ENCODE results near the gene TACC2. TPM values are rescaled to one million over a fixed set of nuclear protein-coding genes. Genes with fewer than 3 reads are reported as not detected.

TACC2 gene
- total RNA-seq, 2 experiments from 2014 or later: not detected

GRCh38 chr10:122128357-122128756 is 139.4 kb downstream of the TACC2 start:
- intact Hi-C loops (cut with micrococcal nuclease): no loop called here
- CTCF ChIA-PET: interaction anchor here (0.7 kb wide), 1 partner anchor 140 kb away, joined by 3 read pairs; no protein-coding TSS in a partner anchor
- Mint-ChIP-seq H3K36me3 (ENCODE audit: low read depth) (no peaks in the 10 kb centered on the region), H3K4me1 (ENCODE audit: low read depth) (no peaks in the 10 kb centered on the region), H3K27ac (no peak overlapping the region), H3K4me3 (no peak overlapping the region), H3K9me3 (no peaks in the 10 kb centered on the region), H3K27me3 (ENCODE audit: low read depth) (peaks cover 14% of the 10 kb centered on the region)
- DNase-seq: no peak

GRCh38 chr10:122130474-122131110 is 141.6 kb downstream of the TACC2 start:
- Mint-ChIP-seq H3K9me3 (no peaks in the 10 kb centered on the region), H3K27ac (no peak overlapping the region), H3K4me1 (ENCODE audit: low read depth) (no peaks in the 10 kb centered on the region), H3K36me3 (ENCODE audit: low read depth) (no peaks in the 10 kb centered on the region), H3K4me3 (no peak overlapping the region), H3K27me3 (ENCODE audit: low read depth) (peaks cover 17% of the 10 kb centered on the region)
- CTCF ChIA-PET: no interaction called here
- intact Hi-C loops (cut with micrococcal nuclease): no loop called here
- DNase-seq: no peak

- CTCF ChIA-PET: no interaction called here
Measured at GRCh38 chr10:122132331-122132755, 143.4 kb downstream of the TACC2 start.

GRCh38 chr10:122132882-122133565 is 144.1 kb downstream of the TACC2 start:
- no peak for DNase-seq
- Mint-ChIP-seq H3K36me3 (ENCODE audit: low read depth) (no peaks in the 10 kb centered on the region), H3K9me3 (no peaks in the 10 kb centered on the region), H3K4me3 (no peak overlapping the region), H3K27me3 (ENCODE audit: low read depth) (peaks cover 14% of the 10 kb centered on the region), H3K27ac (no peak overlapping the region), H3K4me1 (ENCODE audit: low read depth) (no peaks in the 10 kb centered on the region)
- intact Hi-C loops (cut with micrococcal nuclease): no loop called here
- CTCF ChIA-PET: no interaction called here

More at GRCh38 chr10:122132331-122132755, 143.4 kb downstream of the TACC2 start:
- Mint-ChIP-seq H3K27me3 (ENCODE audit: low read depth) (peaks cover 17% of the 10 kb centered on the region), H3K4me1 (ENCODE audit: low read depth) (no peaks in the 10 kb centered on the region), H3K4me3 (no peak overlapping the region), H3K36me3 (ENCODE audit: low read depth) (no peaks in the 10 kb centered on the region), H3K9me3 (no peaks in the 10 kb centered on the region), H3K27ac (no peak overlapping the region)
- intact Hi-C loops (cut with micrococcal nuclease): no loop called here
- DNase-seq: no peak

- Mint-ChIP-seq H3K36me3 (ENCODE audit: low read depth) (no peaks in the 10 kb centered on the region), H3K27ac (no peak overlapping the region), H3K27me3 (ENCODE audit: low read depth) (peaks cover 8% of the 10 kb centered on the region), H3K4me1 (ENCODE audit: low read depth) (no peaks in the 10 kb centered on the region), H3K9me3 (no peaks in the 10 kb centered on the region), H3K4me3 (no peak overlapping the region)
- intact Hi-C loops (cut with micrococcal nuclease): no loop called here
- CTCF ChIA-PET: interaction anchor here (0.6 kb wide), 1 partner anchor 300 kb away, joined by 6 read pairs; no protein-coding TSS in a partner anchor
- no peak for DNase-seq
Measured at GRCh38 chr10:122135251-122136025, 146.5 kb downstream of the TACC2 start.

- H3K4me1 Mint-ChIP-seq (ENCODE audit: low read depth): no peaks in the 10 kb centered on the region
- H3K27ac Mint-ChIP-seq: no peak overlapping the region
- no peak overlapping the region for H3K4me3 Mint-ChIP-seq
- H3K9me3 Mint-ChIP-seq: no peaks in the 10 kb centered on the region
- H3K27me3 Mint-ChIP-seq (ENCODE audit: low read depth): peaks cover 4% of the 10 kb centered on the region
- intact Hi-C loops (cut with micrococcal nuclease): no loop called here
- H3K36me3 Mint-ChIP-seq (ENCODE audit: low read depth): no peaks in the 10 kb centered on the region
- no peak for DNase-seq
- CTCF ChIA-PET: no interaction called here
Measured at GRCh38 chr10:122138831-122139625, 150.1 kb downstream of the TACC2 start.

GRCh38 chr10:122139627-122140170 is 150.7 kb downstream of the TACC2 start:
- Mint-ChIP-seq H3K4me1 (ENCODE audit: low read depth) (no peaks in the 10 kb centered on the region), H3K4me3 (no peak overlapping the region), H3K27ac (no peak overlapping the region), H3K36me3 (ENCODE audit: low read depth) (no peaks in the 10 kb centered on the region), H3K27me3 (ENCODE audit: low read depth) (peaks cover 4% of the 10 kb centered on the region), H3K9me3 (no peaks in the 10 kb centered on the region)
- CTCF ChIA-PET: interaction anchor here (0.7 to 1.2 kb wide), 2 partner anchors 69 to 129 kb away, joined by 3 to 4 read pairs; no protein-coding TSS in a partner anchor
- no peak for DNase-seq
- intact Hi-C loops (cut with micrococcal nuclease): loop anchor here (10.0 kb wide), 1 partner anchor 295 kb away; no protein-coding TSS in a partner anchor

GRCh38 chr10:122140461-122140902 is 151.5 kb downstream of the TACC2 start:
- intact Hi-C loops (cut with micrococcal nuclease): loop anchor here (10.0 kb wide), 1 partner anchor 294 kb away; no protein-coding TSS in a partner anchor
- peaks cover 4% of the 10 kb centered on the region for H3K9me3 Mint-ChIP-seq
- H3K4me1 Mint-ChIP-seq (ENCODE audit: low read depth): no peaks in the 10 kb centered on the region
- H3K27me3 Mint-ChIP-seq (ENCODE audit: low read depth): peaks cover 4% of the 10 kb centered on the region
- CTCF ChIA-PET: interaction anchor here (0.7 to 1.2 kb wide), 4 partner anchors 68 to 275 kb away, joined by 3 to 4 read pairs (median 3); no protein-coding TSS in a partner anchor
- no peak for DNase-seq
- H3K36me3 Mint-ChIP-seq (ENCODE audit: low read depth): no peaks in the 10 kb centered on the region
- no peak overlapping the region for H3K4me3 Mint-ChIP-seq
- no peak overlapping the region for H3K27ac Mint-ChIP-seq

GRCh38 chr10:122140941-122141623 is 152.1 kb downstream of the TACC2 start:
- no peak for DNase-seq
- intact Hi-C loops (cut with micrococcal nuclease): loop anchor here (10.0 kb wide), 1 partner anchor 294 kb away; no protein-coding TSS in a partner anchor
- Mint-ChIP-seq H3K4me3 (no peak overlapping the region), H3K36me3 (ENCODE audit: low read depth) (no peaks in the 10 kb centered on the region), H3K27ac (no peak overlapping the region), H3K9me3 (peaks cover 10% of the 10 kb centered on the region), H3K4me1 (ENCODE audit: low read depth) (no peaks in the 10 kb centered on the region), H3K27me3 (ENCODE audit: low read depth) (peaks cover 4% of the 10 kb centered on the region)
- CTCF ChIA-PET: interaction anchor here (0.7 to 1.2 kb wide), 3 partner anchors 82 to 274 kb away, joined by 3 read pairs; no protein-coding TSS in a partner anchor

- H3K36me3 Mint-ChIP-seq (ENCODE audit: low read depth): no peaks in the 10 kb centered on the region
- H3K4me1 Mint-ChIP-seq (ENCODE audit: low read depth): no peaks in the 10 kb centered on the region
- no peak for DNase-seq
- H3K9me3 Mint-ChIP-seq: peaks cover 10% of the 10 kb centered on the region
- intact Hi-C loops (cut with micrococcal nuclease): loop anchor here (10.0 kb wide), 1 partner anchor 293 kb away; no protein-coding TSS in a partner anchor
- no peak overlapping the region for H3K4me3 Mint-ChIP-seq
- CTCF ChIA-PET: interaction anchor here (0.8 to 1.5 kb wide), 2 partner anchors 15 to 129 kb away, joined by 3 to 4 read pairs; partner anchors contain the start of gene BTBD16
- peaks cover 4% of the 10 kb centered on the region for H3K27me3 Mint-ChIP-seq (ENCODE audit: low read depth)
- no peak overlapping the region for H3K27ac Mint-ChIP-seq
Measured at GRCh38 chr10:122141821-122142640, 153.1 kb downstream of the TACC2 start.
